GM12878 (cell line): ENCODE measurements around the gene RALGAPA1. TPM values are rescaled to one million over a fixed set of nuclear protein-coding genes. Genes with fewer than 3 reads are reported as not detected.

ENCODE experiments used
- ATF7 ChIP-seq: fragments of 450-650 bp; IDR thresholded peaks from 2 replicates; pipeline ENCODE4 v1.6.1; 2016; ENCODE audit warnings: low read depth, mild to moderate bottlenecking
- CREB1 ChIP-seq: IDR thresholded peaks from 2 replicates; pipeline ENCODE4 v1.6.1; 2012; ENCODE audit warnings: low read depth, mild to moderate bottlenecking, inconsistent platforms
- DPF2 ChIP-seq: fragments of 450-650 bp; IDR thresholded peaks from 2 replicates; pipeline ENCODE4 v1.6.1; 2017; ENCODE audit warnings: mild to moderate bottlenecking
- HDAC6 ChIP-seq: fragments of 200-600 bp; sonication (generic); IDR thresholded peaks from one replicate; pipeline ENCODE4 v1.8.0; 2017; ENCODE audit warnings: antibody characterized with exemption; ENCODE audit not compliant: unreplicated experiment
- IKZF2 ChIP-seq, 2 experiments: fragments of 450-650 bp; IDR thresholded peaks; 2 replicates each; pipeline ENCODE4 v1.6.1; 2017; ENCODE audit warnings: mild to moderate bottlenecking in 2 of 2, moderate library complexity in 2 of 2
- IRF3 ChIP-seq: fragments of 450-650 bp; IDR thresholded peaks from 2 replicates; pipeline ENCODE4 v1.6.1; 2014; ENCODE audit warnings: mild to moderate bottlenecking
- NBN ChIP-seq: fragments of 450-650 bp; IDR thresholded peaks from 2 replicates; pipeline ENCODE4 v1.6.1; 2016
- PML ChIP-seq: IDR thresholded peaks from 2 replicates; pipeline ENCODE4 v1.6.1; 2012; ENCODE audit warnings: low read length, inconsistent platforms
- POLR2AphosphoS5 ChIP-seq: IDR thresholded peaks from 2 replicates; pipeline ENCODE4 v1.6.1; 2011; ENCODE audit warnings: mild to moderate bottlenecking, low read length, inconsistent platforms
- RELB ChIP-seq: fragments of 450-650 bp; IDR thresholded peaks from 2 replicates; pipeline ENCODE4 v1.6.1; 2017; ENCODE audit warnings: low read depth, mild to moderate bottlenecking, moderate library complexity
- SIX5 ChIP-seq: IDR thresholded peaks from 2 replicates; pipeline ENCODE4 v1.6.1; 2011; ENCODE audit warnings: mild to moderate bottlenecking, low read depth, low read length, moderate library complexity; ENCODE audit not compliant: severe bottlenecking
- SMARCA5 ChIP-seq: fragments of 450-650 bp; IDR thresholded peaks from 2 replicates; pipeline ENCODE4 v1.6.1; 2017; ENCODE audit warnings: mild to moderate bottlenecking
- SP1 ChIP-seq: IDR thresholded peaks from one replicate; pipeline ENCODE4 v1.6.1; 2011; ENCODE audit warnings: low read depth, low read length
- TAF1 ChIP-seq: IDR thresholded peaks from 2 replicates; pipeline ENCODE4 v1.6.1; 2011; ENCODE audit warnings: mild to moderate bottlenecking, low read depth, low read length, borderline replicate concordance
- ZNF592 ChIP-seq: fragments of 450-650 bp; IDR thresholded peaks from 2 replicates; pipeline ENCODE4 v1.6.1; 2017; ENCODE audit warnings: mild to moderate bottlenecking, moderate library complexity
- polyA plus RNA-seq, 11 experiments: library from polyadenylated mRNA; depleted of rRNA in 4 of 11; unstranded in 6 of 11; stranded (reverse) in 5 of 11; fragments of >200 nt; fragmentation: Nextera tagmentation in 4 of 11; fragmentation: Illumina TruSeq in 1 of 11; extraction: Ambion mirVana in 4 of 11; extraction: Trizol in 1 of 11; gene quantifications; 1 replicate in 1 of 11; 2 replicates in 10 of 11; pipeline versions ENCODE4 v1.2.1 to v1.2.3, GENCODE V29; 2011 to 2016; ENCODE audit warnings: inconsistent platforms in 2 of 11, missing spikeins in 2 of 11, low read depth in 1 of 11
- total RNA-seq, 4 experiments: library from RNA; depleted of rRNA in 3 of 4; stranded (reverse); fragments of >200 nt in 3 of 4; fragmentation: Illumina TruSeq in 1 of 4; extraction: Trizol in 1 of 4; gene quantifications; 2 replicates each; pipeline versions ENCODE4 v1.2.1 to v1.2.3, GENCODE V29; 2013 to 2021

Gene RALGAPA1
- total and polyA plus RNA-seq, 10 of the 15 experiments (the other 5 are each of a cell fraction or from before 2014, with no cell fraction given): 5.6 to 26.7 (median 14.7) TPM

- TF ChIP-seq RELB: peak; percentile 40; the same call in 1 of the 2 replicates
- TF ChIP-seq TAF1: 0 out of 2 replicates have a peak, but pooled peaks have one; percentile 30
- peak; percentile 50; the same call in 1 of the 2 replicates for TF ChIP-seq IRF3
- TF ChIP-seq PML: peak; percentile 79; the same call in 1 of the 2 replicates
- peak; percentile 78 for TF ChIP-seq DPF2
- 0 out of 2 replicates have a peak, but pooled peaks have one; percentile 20 for TF ChIP-seq ATF7
- TF ChIP-seq IKZF2 (IDR thresholded peaks at IDR 0.05): peak; percentile 59 to 62; a peak in 2 of 4 replicates
- peak; percentile 93 for TF ChIP-seq SIX5
- peak; percentile 91 for TF ChIP-seq SP1
- TF ChIP-seq POLR2AphosphoS5: peak; percentile 89
- TF ChIP-seq NBN: peak; percentile 85
- peak; percentile 98 for TF ChIP-seq CREB1
- peak; percentile 89 for TF ChIP-seq SMARCA5
- no peak for TF ChIP-seq ZNF592
- TF ChIP-seq HDAC6: no peak
These were observed 17.3 kb upstream of the RALGAPA1 start, which contains the start of gene BRMS1L (continued) for GRCh38 chr14:35826218-35826951.
